ENCODE measurements around the gene SESTD1.

SESTD1 gene

DNA sequence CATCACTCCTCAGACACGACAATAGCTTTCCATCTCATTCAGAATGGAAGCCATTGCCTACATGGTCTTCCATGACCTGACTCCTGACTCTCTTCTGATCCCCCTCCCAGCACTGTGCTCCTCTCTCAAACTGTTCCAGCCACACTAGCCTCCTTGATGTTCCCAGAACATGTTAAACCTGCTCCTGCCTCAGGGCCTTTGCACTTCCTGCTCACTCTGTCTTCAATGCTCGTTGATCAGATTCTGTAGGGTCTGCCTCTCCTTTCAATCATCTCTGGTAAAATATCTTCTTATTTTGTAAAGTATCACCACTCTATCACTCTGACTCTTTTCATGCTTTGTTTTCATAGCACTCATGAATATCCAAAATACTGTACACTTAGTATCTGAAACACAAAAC lies 84.9 kb downstream of the SESTD1 start:
- no peak for DNase-seq

- DNase-seq = no peak
Measured at GRCh38 chr2:179177694-179178093, 86.9 kb downstream of the SESTD1 start.

- DNase-seq = no peak
Measured at GRCh38 chr2:179174240-179174639, 90.4 kb downstream of the SESTD1 start.

GRCh38 chr2:179172894-179173293 lies 91.7 kb downstream of the SESTD1 start:
- no peak for DNase-seq

- no peak for DNase-seq
Measured at GRCh38 chr2:179171371-179171770, 93.3 kb downstream of the SESTD1 start.

GRCh38 chr2:179170901-179171300 lies 93.7 kb downstream of the SESTD1 start:
- no peak for DNase-seq

- no peak for DNase-seq
Measured at GRCh38 chr2:179165356-179166000, 99.2 kb downstream of the SESTD1 start.

GRCh38 chr2:179141206-179141605 lies 123.4 kb downstream of the SESTD1 start:
- DNase-seq = no peak

DNA sequence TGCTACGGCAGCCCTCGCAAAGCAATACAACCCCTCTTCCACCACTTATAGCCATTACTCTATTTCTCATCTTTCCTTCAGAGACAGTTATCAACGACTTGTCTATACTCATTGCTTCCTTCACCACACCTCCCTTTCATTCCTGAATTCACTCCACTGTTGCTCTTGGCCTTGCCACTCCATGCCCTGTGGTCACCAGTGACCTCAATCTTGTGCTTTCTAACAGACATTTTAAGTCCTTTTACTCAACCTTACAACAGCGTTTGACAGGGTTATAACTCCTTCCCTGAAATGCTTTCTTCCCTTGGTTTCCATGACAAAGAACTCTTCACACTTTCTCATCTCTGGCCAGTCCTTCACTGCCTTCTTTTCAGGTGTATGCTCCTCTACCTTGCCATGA lies 124.1 kb downstream of the SESTD1 start:
- no peak for DNase-seq

- no peak for DNase-seq
Measured at GRCh38 chr2:179139506-179139905, 125.1 kb downstream of the SESTD1 start.

- DNase-seq = no peak
Measured at GRCh38 chr2:179137200-179137759, 127.4 kb downstream of the SESTD1 start.

DNA sequence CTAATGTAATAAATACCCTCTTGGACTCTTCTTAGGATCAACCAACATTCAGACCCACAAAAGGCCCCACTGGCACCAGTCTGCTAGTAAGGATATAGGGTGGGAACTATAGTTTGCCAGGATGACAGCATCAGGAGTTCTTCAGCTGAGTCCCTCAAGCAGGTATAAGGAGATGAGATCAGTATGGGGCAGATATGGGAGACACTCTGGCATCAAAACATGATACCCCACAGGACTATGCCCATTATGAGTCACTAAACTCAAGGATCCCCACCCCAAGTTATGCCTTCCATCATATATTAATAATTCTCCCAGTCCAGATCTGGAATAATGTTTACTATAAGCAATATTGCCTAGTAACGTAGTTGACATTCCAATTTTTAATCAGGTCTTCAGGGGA lies 131.6 kb downstream of the SESTD1 start:
- no peak for DNase-seq

GRCh38 chr2:179132076-179132475 lies 132.6 kb downstream of the SESTD1 start:
- DNase-seq = no peak

- DNase-seq = no peak
Measured at GRCh38 chr2:179130560-179130959, 134.1 kb downstream of the SESTD1 start.

DNA sequence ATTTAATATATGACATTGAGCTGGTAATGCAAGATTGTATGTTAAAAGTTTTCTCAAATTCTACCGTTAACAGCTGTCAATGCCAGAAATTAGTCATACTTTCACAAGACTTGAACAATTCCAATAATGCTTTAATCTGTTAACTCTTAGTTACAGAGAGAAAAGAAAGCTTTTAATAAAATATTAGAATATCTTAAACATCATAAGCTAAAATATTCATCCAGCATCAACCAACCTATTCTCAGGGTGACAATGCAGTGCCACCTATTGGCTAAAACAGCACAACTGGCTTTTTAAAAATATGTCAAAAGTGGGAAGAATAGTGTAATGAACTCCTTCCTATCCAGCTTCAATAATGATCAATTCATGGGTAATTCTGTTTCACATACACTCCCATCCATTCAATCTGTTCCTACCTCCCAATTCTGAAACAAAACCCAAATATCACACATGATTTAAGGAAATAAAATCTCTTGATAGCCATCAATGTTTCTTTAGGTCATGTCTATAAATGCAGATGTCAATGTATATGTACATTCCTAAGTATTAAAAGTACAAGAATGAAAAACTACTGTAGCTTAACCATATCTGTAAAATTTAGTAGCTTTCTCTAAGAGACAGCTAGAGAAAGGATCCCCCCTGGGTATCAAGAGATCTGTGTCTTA lies 134.9 kb downstream of the SESTD1 start:
- no peak for DNase-seq

GRCh38 chr2:179125404-179125803 lies 139.2 kb downstream of the SESTD1 start:
- DNase-seq = no peak

DNA sequence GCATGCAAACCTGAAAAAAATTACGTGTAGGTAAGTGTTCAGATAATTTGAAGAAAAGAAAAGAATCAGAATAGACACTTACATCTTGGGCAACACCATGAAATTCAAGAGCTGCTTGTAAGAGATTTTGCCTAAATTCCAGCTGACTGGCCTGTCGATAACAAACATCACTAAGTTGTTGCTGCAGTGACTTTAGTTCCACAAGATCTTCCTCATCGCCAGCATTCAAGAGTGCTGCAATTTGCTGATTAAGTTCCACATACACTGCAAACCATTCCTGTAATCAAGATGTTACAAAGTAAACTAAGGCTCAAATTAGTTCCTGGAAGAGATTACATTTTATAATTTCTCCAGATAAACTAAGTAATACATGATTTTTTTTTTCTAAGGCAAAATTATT lies 140.3 kb downstream of the SESTD1 start:
- DNase-seq = no peak

GRCh38 chr2:179123272-179123662 lies 141.4 kb downstream of the SESTD1 start:
- DNase-seq = no peak

DNA sequence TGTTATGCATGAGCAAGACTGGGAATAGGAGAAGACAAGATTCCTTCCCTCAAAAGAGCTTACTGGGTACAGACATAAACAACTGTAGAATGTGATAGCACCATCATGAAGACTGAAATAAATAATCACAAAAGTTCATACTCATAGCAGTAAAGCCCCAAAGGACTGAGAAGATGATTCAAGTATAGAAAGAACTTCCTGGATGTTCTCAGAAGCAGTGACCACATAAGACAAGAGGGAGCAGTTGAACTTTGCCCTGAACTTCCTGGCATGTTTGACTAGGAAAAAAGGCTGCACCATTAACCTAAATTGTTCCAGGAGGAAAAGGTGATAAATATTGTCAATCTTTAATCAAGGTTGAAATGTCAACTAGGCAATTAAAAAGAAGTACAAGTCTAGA lies 156.9 kb downstream of the SESTD1 start:
- no peak for DNase-seq

GRCh38 chr2:179106676-179107428 lies 157.8 kb downstream of the SESTD1 start:
- peak; percentile 21 for DNase-seq

GRCh38 chr2:179106342-179106675 lies 158.3 kb downstream of the SESTD1 start:
- no peak for DNase-seq

GRCh38 chr2:179104736-179105135 lies 159.9 kb downstream of the SESTD1 start:
- no peak for DNase-seq

DNA sequence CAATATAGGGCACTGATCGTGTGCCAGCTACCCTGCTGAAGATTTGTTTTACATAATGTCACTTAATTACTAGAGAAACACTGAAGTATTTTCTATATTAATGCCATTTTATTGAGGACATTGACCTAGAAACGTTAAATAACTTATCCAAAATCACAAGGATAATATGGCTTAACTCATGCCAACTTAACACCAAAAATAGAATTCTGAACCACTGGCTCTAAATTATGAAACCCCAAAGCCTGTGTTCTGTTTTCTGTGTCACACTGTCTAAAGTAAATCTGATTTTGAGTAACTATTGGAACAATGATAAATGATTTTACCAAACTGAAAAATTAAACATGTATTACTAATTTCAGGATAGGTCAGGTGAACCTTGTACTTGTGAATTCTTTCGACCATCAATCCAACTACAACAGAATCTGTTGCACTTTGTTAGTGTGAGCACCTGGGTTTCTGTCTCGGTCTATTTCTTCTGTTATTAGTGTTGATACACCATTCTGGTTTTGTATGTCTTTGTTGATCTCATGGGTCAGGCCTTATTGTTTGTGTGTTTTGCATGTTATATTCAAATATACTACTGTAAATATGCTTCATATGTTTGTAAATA lies 166.4 kb downstream of the SESTD1 start:
- DNase-seq = no peak

DNA sequence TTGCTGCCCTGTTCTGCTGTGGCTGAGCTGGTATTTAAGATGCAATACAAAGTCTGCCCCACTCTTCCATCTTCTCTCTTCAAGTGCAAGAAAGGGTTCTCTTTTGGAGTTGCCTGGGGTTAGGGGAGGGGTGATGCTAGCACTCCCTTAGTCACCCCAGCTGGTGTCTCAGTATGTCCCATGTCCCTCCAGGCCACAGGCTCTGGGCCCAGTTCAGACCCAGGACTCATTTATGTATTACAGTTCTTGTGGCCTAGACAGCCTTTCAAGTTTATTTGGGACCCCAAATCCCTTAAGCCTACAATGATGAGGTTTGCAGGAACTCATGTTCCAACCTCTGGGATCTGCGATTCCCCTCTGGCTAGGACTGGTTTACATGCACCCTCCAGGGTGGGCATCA lies 167.5 kb downstream of the SESTD1 start:
- DNase-seq = peak; percentile 46

Measured in DMS79 treated with DMSO at 0.1 percent for 48 hours (cell line).